Ammon's horn (tissue), 1 donor: Measurements from ENCODE around the gene DDR2.
A peak's percentile ranks its signal among the peaks of the same experiment; 100 is the strongest.

Source experiments
- DNase-seq: peaks from one replicate; pipeline ENCODE4 v3.0.0-alpha.2; 2016; ENCODE audit warnings: low spot score

The DDR2 gene

DNA sequence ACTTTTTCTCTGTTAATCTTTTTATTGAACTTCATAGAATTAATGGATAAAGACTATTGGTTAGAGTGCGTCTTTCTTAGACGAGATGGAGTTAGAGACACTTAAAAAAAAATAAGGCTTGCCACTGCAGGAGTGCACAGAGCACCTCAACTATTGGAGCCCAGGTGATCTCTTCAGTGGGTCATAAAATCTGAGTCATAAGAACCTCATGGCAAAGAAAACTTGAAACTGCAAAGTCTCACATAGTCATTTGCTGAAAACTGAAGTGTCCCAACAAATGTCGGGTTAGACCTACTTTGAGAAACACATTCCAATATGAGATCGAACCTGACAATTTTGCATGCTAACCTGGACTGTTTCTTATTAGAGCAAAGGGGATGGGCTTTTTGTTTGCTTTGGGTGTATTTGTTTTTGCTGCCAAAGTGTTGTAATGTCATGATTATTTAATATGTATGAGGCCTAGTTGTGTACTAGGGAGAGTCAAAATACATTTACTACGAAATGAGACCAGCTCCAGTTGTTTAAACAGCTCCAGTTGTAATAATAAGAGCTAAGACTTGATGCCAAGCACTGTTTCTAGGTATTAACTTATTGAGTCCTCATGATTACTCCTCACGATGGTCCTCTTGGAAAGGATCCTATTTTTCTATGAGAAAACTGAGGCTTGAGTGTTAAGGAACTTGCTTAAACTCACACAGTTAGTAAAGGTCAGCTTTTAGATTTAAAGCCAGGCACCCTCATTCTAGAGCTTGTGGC lies 65.1 kb downstream of the DDR2 start:
- no peak for DNase-seq

DNA sequence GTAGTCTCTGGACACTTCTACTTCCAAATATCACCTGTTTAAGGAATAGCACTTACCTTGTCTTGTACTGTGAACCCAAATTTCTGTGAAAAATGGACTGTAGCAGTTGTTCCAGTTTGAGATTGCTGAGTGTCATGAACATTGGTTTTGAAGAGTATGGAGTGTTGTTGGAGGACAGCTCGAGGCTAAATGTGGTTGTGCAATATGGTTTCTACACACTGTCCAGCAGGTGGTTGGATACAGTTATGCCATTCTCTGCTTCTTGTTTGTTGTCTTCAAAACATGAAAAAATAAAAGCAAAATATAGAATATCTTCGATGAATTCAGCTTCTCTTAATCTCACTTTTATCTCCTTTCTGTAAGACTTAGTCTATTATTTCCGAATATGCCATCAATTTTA lies 67.1 kb downstream of the DDR2 start:
- DNase-seq = no peak

DNA sequence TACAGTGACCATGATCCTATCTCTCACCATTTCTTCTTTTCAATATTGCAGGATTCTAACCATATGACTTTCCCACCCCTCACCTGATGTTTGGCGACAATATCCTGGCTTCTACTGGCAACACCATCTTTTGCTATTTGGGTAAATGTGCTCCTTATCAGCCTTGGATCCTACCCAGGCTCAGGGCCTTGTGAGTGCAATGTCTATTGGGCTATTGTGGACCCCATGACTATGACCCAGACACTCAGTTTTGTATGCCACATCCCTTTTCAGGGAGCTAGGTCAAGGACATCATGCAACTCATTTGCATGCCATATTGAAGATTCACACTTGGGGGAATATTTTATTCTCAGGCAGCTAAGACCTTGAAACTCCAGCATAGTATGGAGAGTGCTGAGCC lies 67.9 kb downstream of the DDR2 start:
- DNase-seq = no peak

DNA sequence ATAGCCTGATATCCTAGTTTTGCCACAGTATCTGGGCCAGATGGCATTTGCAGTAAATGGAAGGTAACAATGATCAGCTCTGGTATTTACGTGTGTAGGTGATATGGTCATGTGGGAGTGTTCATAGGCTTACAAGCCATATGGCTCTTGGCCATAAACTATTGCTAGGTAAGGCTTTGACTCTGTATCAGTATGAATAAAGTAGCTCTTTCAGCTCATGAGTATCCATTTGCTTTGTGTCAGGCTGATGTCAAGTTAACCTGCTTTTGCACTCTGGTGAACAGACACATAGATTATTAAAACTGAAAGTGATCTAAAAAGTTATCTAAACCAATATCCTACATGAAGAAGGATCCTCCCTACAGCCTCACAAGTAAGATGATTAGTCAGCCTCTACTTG lies 69.0 kb downstream of the DDR2 start:
- no peak for DNase-seq

DNA sequence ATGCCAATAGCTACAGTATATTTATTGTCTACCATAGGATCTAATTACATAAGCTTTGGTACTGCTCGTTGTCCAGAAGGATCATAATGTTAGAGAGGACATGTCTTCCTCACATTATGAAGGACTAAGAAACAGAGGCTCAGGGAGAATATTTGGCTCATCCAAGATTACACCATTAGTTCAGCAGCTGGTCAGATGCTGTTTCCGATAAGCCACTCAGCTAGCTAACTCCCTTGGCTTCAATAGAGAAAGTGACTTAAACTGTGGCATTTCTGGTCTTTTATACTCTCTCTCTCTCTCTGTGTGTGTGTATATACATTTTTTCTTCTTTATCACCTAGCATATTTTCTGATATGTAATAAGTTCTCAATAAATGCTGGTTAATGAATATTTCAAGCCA lies 70.4 kb downstream of the DDR2 start:
- DNase-seq = no peak

DNA sequence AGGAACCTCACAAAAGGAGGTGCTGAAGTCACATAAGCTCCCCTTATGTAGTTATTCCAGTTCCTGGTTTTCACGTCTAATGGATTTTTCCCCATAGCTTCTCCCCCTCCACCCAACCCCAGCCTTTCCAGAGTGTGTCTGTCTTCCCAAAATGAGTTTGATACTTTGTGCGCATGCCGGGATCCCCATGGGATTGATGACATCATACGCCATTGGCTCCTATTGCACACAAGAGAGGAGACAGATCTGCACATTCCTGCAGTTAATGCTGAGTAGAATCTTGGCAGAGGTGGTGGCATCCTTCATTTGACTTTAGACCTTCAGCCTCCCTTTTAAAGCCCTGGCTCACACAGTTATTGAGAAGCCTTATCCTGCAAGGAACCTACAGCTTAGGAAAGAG lies 71.4 kb downstream of the DDR2 start:
- DNase-seq = no peak

DNA sequence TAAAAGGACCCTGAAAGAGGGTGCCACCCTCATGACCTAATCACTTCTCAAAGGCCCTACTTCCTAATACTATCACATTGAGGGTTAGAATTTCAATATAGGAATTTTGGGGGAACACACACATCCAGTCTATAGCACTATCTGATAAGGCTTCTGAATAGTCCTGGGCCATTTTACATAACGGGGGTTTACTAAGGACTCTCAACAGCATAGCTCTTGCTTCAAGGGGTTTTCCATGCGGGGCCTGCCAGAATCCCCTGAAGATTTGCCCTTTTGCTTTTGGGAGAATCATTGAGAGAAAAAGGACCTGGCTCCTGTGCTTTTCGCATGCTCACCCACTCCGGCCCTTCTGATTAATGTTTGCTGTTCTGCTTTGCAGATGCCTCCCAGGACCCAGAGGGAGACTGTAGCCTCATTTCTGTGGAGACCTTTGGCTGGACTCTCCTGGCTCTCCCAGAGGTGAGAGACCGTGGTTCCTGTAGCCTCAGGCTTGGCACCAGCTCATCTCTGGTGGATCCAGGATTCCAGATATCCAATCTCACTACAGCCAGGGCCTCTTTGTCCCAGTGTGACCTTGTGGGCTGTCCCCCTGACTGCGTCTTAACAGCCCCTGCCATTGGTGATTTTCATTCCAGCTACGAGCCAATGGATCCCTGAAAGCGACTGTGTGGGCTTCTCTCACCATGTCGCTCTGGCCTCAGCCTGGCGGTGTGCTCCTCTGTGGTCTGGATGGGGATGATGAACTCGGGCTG lies 72.6 kb downstream of the DDR2 start:
- no peak for DNase-seq

DNA sequence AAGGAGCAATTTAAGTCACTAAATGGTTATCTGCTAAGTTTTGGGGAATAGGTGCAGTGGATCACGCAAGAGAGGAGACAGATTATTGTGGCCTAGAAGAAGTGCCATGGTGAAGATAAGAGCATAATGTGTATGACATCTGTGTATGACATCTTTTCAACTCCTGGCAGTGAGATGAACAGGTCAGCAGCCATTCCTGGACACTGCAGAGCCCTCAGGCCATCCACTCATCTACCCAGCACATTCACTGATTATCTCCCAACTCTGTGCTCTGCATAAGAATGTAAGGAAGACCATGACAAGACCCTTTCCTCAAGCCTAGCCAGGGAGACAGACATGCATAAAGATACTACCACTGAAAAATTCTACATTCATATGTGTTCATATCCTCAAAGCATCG lies 73.7 kb downstream of the DDR2 start:
- no peak for DNase-seq

DNA sequence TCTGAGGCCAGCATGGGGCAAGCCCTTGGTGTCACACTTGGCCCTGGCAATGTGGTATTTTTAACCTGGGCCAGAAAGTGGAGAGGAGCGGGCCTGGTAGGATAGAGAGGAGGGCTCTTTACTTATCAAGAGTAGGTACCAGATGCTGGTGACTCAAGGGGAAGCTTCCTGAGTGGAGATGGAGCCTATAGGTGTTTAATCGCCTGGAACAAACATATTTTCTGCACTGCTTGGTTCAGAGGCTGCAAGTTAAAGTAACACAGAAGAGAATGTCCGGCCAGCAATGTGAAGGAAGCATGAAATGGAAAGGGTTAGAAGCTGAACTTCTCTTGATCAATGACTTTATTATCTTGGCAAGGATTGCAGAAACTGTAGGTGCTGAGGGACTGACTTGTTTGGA lies 74.3 kb downstream of the DDR2 start:
- DNase-seq = no peak

DNA sequence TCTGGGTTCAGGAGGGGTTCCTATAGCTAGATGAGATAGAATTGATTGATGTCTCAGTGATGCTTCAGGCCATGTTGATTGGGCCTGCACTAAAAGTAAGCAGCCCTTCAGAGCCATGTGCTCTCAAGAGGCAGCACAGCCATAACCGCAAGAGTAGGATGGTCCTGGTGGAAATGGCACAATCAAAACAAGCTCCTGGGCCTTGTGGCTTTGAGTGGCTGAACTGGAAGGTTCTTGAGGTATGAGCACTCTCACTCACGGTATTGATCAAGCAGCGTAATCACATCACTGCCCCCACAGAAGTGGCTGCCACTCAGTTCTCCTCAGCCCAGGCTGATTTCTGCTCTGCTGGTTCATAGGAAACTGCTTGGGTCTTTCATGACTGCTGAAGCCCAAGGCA lies 76.0 kb downstream of the DDR2 start:
- no peak for DNase-seq

DNA sequence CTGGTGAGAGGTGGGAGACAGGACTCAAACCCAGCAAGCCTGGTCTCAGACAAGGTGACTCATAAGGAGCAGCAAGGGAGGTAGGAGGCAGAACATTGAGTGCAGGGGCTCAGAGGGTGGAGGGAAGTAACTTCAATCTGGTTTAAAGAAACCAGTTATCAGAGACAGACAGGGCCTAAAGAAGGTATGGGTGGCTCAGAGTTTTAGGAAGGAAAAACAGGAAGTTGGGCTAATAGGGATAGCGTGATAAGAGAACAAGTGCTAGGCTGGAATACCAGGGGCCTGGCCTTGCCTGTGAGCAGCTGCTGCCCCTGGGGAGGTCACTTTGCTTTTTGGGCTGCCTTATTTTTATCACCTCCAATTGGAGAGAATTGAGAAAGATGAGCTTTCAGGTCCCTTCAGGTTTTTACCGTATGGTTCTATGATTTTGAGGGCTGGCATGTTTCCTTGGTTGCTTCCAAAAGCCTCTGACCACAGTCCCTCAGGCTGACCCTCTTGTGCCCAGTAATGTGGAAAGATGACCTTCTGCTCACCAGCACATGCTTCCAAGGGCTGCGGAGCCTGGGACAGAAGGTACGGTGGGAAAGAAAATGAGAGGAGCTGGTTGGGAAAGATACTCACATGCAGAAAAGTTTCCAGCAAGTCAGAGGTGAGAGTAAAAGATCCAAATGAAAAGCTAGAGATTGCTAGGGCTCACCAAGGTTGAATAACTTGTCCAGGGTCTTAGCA lies 77.0 kb downstream of the DDR2 start:
- DNase-seq = no peak

DNA sequence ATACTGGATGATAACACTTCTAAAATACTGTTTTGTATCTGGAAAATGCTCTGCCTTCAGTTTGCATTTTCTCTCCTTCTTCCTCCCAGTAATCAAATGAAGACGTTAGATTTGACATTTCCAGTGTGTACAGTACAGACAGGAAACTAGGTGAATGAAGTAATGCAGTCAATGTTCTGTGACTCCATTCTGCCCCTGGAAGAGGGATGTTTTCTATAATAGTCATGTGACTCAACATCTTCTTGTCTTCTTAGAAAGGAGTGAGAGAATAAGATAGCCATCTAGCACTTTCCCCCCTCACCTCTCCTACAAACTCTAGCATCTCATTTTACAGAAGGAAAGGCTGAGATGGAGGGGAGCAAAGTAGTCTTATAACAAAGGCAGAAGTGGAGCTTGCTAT lies 77.6 kb downstream of the DDR2 start:
- no peak for DNase-seq

DNA sequence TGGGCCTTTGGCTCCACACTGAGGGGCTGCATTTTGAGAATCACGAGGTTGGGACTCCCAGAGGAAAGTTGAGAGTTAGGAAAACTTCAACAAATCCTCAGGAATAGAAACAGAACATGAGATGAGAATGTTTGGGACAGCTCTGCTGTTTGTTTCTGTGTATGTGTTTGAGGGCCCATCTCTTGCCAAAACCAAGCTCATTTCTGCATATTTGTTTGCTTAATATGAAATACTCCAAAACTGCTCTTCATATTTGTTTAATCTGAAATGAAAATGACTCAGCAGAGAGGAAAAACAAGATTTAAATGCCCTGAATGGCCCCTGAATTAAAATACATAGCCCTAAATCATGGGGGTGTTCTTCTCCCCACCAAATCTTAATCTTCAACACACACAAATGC lies 78.1 kb downstream of the DDR2 start:
- no peak for DNase-seq

DNA sequence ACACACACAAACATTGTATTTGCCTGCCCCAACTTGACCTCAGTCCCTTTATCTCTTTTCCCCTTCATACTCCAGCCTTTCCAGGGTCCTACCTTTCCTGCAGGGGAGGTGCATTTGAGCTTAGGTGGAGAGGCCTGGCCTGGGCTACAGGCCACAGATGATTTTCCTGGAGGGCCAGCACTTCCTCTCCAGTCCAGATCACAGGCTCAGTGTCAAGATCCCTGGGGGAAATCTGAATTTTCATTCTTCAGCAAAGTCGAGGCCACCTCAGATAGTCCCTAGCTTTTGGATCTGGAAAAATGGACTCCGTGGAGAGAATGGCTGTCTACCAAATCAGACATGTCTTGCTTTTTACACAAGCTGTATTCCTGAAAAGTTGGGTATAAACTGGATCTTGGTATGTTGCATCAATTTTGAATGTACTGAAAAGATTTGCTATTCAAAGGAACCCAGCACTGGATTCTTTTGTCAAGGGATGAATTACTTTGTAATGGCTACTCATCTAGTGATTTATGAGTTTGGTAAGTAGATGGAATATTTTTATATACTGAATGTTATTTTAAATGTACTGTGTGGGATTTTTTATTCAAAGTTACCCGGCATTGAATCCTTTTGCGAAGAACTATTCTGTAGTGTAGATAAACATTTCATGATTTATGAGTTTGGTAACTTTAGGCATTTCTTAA lies 78.7 kb downstream of the DDR2 start:
- DNase-seq = no peak

DNA sequence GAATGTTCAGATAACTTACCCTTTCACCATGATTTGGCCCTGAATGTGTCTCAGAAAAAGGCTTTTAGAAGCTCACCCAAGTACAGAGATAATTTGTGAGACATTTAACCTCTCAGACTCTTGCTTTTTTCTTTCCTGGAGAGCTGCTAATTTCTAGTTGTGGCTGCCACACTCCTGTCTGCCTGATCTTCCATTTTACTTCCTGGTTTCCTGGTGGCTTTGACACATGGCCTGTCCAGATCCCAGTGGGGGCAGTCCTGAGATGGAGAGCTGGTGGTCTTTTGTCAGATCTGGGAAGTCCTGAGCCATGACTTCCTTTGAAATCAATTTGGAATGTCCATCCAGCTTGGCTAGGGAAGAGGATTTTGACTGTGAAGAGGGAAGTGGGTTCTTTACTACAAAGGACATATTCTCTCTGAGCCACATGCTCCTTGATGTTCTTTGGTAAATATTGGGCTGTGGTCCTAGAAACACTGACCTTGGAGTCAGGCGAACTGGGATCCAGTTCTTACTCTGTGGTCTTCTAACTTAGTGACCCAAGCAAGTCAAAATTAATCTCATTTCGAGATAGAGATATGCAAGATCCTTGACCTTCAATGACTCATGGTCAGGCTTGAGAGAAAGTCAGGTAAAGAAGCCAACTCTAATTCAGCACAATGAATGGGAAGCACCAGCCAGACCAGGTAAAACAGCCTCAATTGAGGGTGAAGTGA lies 80.2 kb downstream of the DDR2 start:
- DNase-seq = no peak

DNA sequence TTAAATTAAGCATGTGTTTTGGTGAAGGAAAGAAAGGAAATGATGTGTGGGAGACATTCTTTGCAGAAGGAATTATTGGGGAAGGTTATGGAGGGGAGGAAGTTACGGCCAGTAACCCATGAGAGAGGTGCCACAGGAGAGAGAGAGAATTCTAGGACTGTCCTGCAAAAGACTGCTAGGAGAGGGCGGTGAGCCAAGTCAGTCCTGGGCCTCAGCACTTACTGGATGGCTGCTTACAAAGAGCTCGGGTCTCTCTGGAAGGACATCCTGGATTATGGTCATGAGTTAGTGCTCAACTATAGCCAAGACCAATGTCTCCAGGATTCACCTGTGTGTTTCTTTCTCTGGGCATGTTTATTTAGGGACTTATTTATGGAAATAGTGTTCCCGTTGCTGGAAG lies 83.9 kb downstream of the DDR2 start:
- peak; percentile 18 for DNase-seq

DNA sequence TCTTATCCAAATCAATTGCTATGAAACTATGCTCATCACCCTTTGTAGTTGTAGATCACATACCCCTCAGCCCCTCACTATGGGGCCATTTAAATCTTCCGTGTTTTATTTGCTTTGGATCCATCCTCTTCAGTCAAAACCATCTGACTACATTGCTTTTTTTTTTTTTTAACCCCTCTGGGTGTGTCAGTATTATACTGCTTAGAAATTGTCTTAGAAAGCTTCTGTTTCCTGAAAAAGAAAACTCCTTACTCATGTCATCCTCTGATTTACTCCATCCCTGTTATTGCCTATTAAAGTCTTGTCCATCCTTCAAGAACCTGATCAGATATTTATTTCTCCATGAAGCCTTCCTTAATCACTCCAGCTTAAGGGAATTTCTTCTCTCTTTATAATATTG lies 84.3 kb downstream of the DDR2 start:
- DNase-seq = no peak

DNA sequence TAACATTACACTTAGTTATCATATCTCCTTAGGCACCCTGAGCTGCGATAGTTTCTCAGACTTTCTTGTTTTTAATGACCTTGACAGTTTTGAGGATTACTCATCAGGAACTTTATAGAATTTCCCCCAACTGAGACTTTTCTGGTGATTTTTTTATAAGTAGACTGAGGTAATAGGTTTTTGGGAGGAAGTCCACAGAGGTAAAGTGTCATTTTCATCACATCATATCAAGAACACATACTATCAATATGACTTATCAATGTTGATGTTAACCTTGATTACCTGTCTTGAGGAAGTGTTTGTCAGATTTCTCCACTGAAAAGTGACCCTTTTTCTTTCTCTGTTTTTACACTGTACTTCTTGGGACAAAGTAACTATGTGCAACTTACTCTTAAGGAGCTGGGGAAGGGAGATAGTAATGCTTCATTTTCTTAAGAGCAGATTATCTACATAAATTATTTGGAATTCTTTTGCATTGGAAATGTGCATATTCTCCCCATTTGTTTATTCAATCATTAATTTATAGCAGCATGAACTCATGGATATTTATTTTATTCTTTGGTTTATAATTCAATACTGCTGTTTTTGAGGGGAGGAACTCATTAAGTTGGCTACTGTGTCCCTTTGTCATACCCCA lies 85.4 kb downstream of the DDR2 start:
- DNase-seq = no peak

DNA sequence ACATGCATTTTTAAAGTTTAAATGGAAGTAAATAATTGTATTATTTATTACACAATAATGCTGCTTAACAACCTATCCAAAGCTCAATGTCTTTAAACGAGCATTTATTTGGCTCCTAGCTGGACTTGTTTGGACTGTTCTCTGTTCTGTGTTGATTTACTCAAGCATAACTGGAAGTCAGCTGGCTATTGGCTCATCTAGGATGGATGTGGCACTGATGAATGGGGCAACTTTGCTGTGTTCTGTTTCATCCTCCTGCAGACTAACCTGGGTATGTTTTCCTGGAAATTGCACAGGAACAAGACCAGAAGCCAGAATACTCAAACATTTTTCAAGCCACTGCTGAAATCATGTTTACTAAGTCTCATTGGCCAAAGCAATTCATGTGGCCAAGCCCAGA lies 87.4 kb downstream of the DDR2 start:
- DNase-seq = no peak

DNA sequence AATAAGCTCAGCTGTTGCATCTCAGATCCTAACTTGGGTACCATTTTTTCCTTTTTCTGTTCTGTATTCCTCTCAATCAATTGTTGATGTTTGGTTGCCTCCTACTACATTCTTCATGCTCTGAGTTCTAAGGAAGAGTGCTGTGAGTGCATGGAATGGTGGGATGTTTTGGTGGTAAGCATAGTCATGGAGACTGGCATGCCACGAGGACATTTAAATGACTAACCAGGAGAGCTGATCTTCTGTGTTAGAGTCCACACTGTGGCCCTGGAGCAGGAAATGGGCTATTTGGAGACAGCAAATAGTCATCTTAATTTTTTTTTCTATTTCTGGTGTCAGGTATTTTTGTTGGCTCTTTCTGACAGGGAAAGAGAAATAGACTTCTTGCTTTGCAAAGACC lies 88.7 kb downstream of the DDR2 start:
- DNase-seq = no peak

DNA sequence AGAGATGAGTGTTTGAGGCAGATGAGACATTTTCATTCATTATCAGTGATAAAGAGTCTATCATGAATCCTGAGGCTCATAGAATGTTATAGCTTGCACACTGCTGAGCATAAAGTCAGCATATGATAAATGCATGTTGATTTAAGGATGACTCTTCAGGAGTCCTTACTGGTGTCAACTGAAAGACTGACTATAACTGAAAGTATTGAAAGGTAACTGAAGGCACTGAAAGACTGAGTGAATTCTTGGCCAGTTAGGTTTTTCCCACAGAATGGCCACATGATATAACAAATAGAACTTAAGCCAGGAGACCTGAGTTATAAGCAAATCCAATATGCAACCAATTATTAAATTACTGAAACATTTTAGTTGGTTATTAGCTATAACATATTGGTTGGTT lies 89.2 kb downstream of the DDR2 start:
- no peak for DNase-seq
